Gastroesophageal sphincter (tissue), 4 donors: Measurements from ENCODE around the gene CCSER1. TPM values are rescaled to one million over a fixed set of nuclear protein-coding genes. Genes with fewer than 3 reads are reported as not detected.

Source experiments
- ATAC-seq: fragments of 150-250 bp; one replicate; pipeline ENCODE4 v1.9.1; 2016; ENCODE audit warnings: mild to moderate bottlenecking, moderate library complexity
- H3K27ac ChIP-seq, 4 donors: fragments of 200-600 bp; sonication (generic) in 3 of 4; 1 replicate in 3 of 4; 2 replicates in 1 of 4; pipeline ENCODE4 v1.5.1; 2016 to 2019
- H3K27me3 ChIP-seq: fragments of 200-600 bp; sonication (generic); one replicate; pipeline ENCODE4 v1.5.1; 2019
- H3K36me3 ChIP-seq, 2 donors: fragments of 200-600 bp; sonication (generic); one replicate each; pipeline ENCODE4 v1.5.1; 2019; ENCODE audit warnings: control low read depth in 1 of 2
- H3K4me1 ChIP-seq, 3 donors: fragments of 200-600 bp; sonication (generic); 1 replicate in 2 of 3; 2 replicates in 1 of 3; pipeline ENCODE4 v1.5.1; 2016 to 2019; ENCODE audit warnings: control low read depth in 2 of 3
- H3K4me3 ChIP-seq, 2 donors: fragments of 200-600 bp; sonication (generic); one replicate each; pipeline ENCODE4 v1.5.1; 2019; ENCODE audit warnings: mild to moderate bottlenecking in 1 of 2, moderate library complexity in 1 of 2
- H3K9me3 ChIP-seq, 3 donors: fragments of 200-600 bp; sonication (generic); one replicate each; pipeline ENCODE4 v1.5.1; 2017 to 2019; ENCODE audit warnings: control low read depth in 2 of 3
- CTCF ChIP-seq, 4 experiments: fragments of 200-600 bp in 2 of 4; fragments of 450-650 bp in 2 of 4; sonication (generic) in 1 of 4; IDR thresholded peaks; one replicate each; pipeline ENCODE4 v1.5.1; 2017 to 2019; ENCODE audit warnings: antibody characterized with exemption in 4 of 4, mild to moderate bottlenecking in 2 of 4, moderate library complexity in 2 of 4
- EP300 ChIP-seq: sonication (generic); formaldehyde crosslinking; IDR thresholded peaks from one replicate; pipeline ENCODE4 v1.6.1; 2017; ENCODE audit warnings: antibody characterized with exemption, mild to moderate bottlenecking
- POLR2A ChIP-seq, 2 donors: fragments of 450-650 bp; IDR thresholded peaks; one replicate each; pipeline ENCODE4 v1.6.1; 2017; ENCODE audit warnings: antibody characterized with exemption in 2 of 2, mild to moderate bottlenecking in 2 of 2, moderate library complexity in 1 of 2
- POLR2AphosphoS5 ChIP-seq: sonication (generic); formaldehyde crosslinking; IDR thresholded peaks from one replicate; pipeline ENCODE4 v1.6.1; 2017; ENCODE audit warnings: antibody characterized with exemption
- WGBS, 2 donors: methylation state at CpG; one replicate each; pipeline ENCODE4 v1.1.5; 2018; ENCODE audit warnings: low coverage in 1 of 2; 5-methylcytosine and 5-hydroxymethylcytosine counted together
- total RNA-seq, 4 donors: library from RNA; depleted of rRNA; stranded (reverse); fragments of >200 nt; gene quantifications; one replicate each; pipeline ENCODE4 v1.1.0, GENCODE V29; 2016

The CCSER1 gene
- total RNA-seq, 4 donors from 2014 or later = 2.4 to 9.3 (median 4.6) TPM

- 87 to 91% methylated on average over 8 to 10 of the region's 10 CpGs for WGBS, 2 donors
- ATAC-seq = no peak
- Histone ChIP-seq H3K27ac (no peak overlapping the region), H3K36me3 (no peaks in the 10 kb centered on the region), H3K4me3 (no peak overlapping the region), H3K27me3 (no peaks in the 10 kb centered on the region), H3K9me3 (no peaks in the 10 kb centered on the region), H3K4me1 (no peaks in the 10 kb centered on the region)
- no peak for TF ChIP-seq POLR2AphosphoS5
- TF ChIP-seq EP300 = no peak
- no peak for TF ChIP-seq POLR2A (IDR thresholded peaks at IDR 0.05)
- no peak for TF ChIP-seq CTCF (IDR thresholded peaks at IDR 0.05)
These were observed 591.7 kb downstream of the CCSER1 start for GRCh38 chr4:90718931-90719330.

GRCh38 chr4:90727938-90728337 is 600.7 kb downstream of the CCSER1 start:
- no peak for ATAC-seq
- Histone ChIP-seq H3K4me1 (no peaks in the 10 kb centered on the region), H3K27me3 (no peaks in the 10 kb centered on the region), H3K4me3 (no peak overlapping the region), H3K9me3 (no peaks in the 10 kb centered on the region), H3K36me3 (no peaks in the 10 kb centered on the region), H3K27ac (no peak overlapping the region)
- no peak for TF ChIP-seq POLR2AphosphoS5

GRCh38 chr4:90730752-90731151 is 603.6 kb downstream of the CCSER1 start:
- Histone ChIP-seq H3K4me1 (no peaks in the 10 kb centered on the region), H3K4me3 (no peak overlapping the region), H3K36me3 (no peaks in the 10 kb centered on the region), H3K27ac (no peak overlapping the region), H3K27me3 (no peaks in the 10 kb centered on the region), H3K9me3 (no peaks in the 10 kb centered on the region)
- ATAC-seq = no peak
- 21 to 64% methylated on average over 1 of the region's 1 CpG for WGBS, 2 donors
- TF ChIP-seq POLR2AphosphoS5 = no peak
- no peak for TF ChIP-seq POLR2A (IDR thresholded peaks at IDR 0.05)
- TF ChIP-seq EP300 = no peak
- no peak for TF ChIP-seq CTCF (IDR thresholded peaks at IDR 0.05)

GRCh38 chr4:90733211-90733610 is 606.0 kb downstream of the CCSER1 start:
- Histone ChIP-seq H3K4me1 (no peaks in the 10 kb centered on the region), H3K27me3 (no peaks in the 10 kb centered on the region), H3K9me3 (no peaks in the 10 kb centered on the region), H3K36me3 (no peaks in the 10 kb centered on the region), H3K27ac (no peak overlapping the region), H3K4me3 (no peak overlapping the region)
- WGBS, 2 donors = 69% methylated on average over 1 of the region's 1 CpG; no CpG with 5 or more reads in 1 of the 2 donors
- no peak for ATAC-seq
- TF ChIP-seq POLR2AphosphoS5 = no peak
- no peak for TF ChIP-seq CTCF (IDR thresholded peaks at IDR 0.05)
- no peak for TF ChIP-seq EP300
- TF ChIP-seq POLR2A (IDR thresholded peaks at IDR 0.05) = no peak

- H3K4me1 ChIP-seq = no peaks in the 10 kb centered on the region
- no peak overlapping the region for H3K27ac ChIP-seq
- no peaks in the 10 kb centered on the region for H3K36me3 ChIP-seq
- H3K4me3 ChIP-seq = no peak overlapping the region
- ATAC-seq = no peak
- no peaks in the 10 kb centered on the region for H3K9me3 ChIP-seq
- WGBS, 2 donors = 96 to 100% methylated on average over 4 of the region's 4 CpGs
- TF ChIP-seq POLR2AphosphoS5 (no peak), CTCF (IDR thresholded peaks at IDR 0.05) (no peak), EP300 (no peak), POLR2A (IDR thresholded peaks at IDR 0.05) (no peak)
- no peaks in the 10 kb centered on the region for H3K27me3 ChIP-seq
These were observed 618.0 kb downstream of the CCSER1 start for GRCh38 chr4:90745176-90745575.

- Histone ChIP-seq H3K9me3 (no peaks in the 10 kb centered on the region), H3K4me1 (no peaks in the 10 kb centered on the region), H3K36me3 (no peaks in the 10 kb centered on the region), H3K27me3 (no peaks in the 10 kb centered on the region), H3K4me3 (no peak overlapping the region), H3K27ac (no peak overlapping the region)
- no peak for TF ChIP-seq POLR2AphosphoS5
- TF ChIP-seq POLR2A (IDR thresholded peaks at IDR 0.05) = no peak
- no peak for TF ChIP-seq EP300
- TF ChIP-seq CTCF (IDR thresholded peaks at IDR 0.05) = no peak
- no peak for ATAC-seq
These were observed 625.9 kb downstream of the CCSER1 start for GRCh38 chr4:90753068-90753467.
